Pulmonary artery endothelial cell (primary cell): ENCODE data around the gene SRP14. TPM values are rescaled to one million over a fixed set of nuclear protein-coding genes. Genes with fewer than 3 reads are reported as not detected.
A peak's percentile ranks its signal among the peaks of the same experiment; 100 is the strongest.
"Not testable (repeated sequence)": the region's sequence is repeated elsewhere in the genome, so short reads cannot be mapped to it uniquely, and the experiment has no call there.

Experiments
- DNase-seq: peaks from one replicate; pipeline ENCODE4 v3.0.0-alpha.2; 2011; ENCODE audit warnings: low read depth, low spot score
- total RNA-seq: library from RNA; depleted of rRNA; stranded (reverse); fragments of >200 nt; gene quantifications from 2 replicates; pipeline ENCODE4 v1.2.3, GENCODE V29; 2014

SRP14 gene
- total RNA-seq, 1 donor from 2014 or later: 219 TPM

DNA sequence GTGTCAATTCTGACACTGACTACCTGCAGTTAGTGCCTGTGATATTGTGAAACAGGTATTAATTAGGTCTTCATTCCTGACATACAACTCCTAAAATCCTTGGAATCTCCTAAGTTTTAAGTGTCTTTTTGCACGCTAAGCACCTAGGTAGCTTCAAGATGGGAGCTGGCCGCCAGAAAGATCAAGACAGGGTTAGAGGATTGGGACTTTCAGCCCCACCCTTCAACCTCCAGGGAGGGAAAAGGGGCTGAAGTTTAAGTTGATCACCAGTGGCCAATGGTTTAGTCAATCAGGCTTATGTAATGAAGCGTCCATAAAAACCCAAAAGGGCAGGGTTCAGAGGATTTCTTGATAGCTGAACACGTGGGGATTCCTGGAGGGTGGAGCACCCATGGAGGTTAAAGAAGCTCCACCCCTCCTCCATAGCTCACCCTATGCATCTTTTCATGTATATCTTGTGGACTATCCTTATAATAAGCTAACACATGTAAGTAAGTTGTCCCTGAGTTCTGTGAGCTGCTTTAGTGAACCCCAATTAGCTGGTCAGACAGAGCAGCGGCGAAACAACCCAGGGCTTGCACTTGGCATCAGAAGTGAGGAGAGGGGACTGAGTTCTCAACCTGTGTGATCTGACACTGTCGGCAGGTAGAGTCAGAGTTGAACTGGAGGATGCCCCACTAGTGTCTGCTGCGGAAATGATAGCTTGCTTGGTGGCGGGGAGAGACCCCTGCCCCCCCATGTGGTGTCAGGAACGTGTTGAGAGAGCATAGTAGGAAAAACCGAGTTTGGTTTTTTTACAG, 12.8 kb upstream of the SRP14 start:
- DNase-seq: no peak

GRCh38 chr15:40050788-40051470, 11.9 kb upstream of the SRP14 start:
- DNase-seq: no peak

DNA sequence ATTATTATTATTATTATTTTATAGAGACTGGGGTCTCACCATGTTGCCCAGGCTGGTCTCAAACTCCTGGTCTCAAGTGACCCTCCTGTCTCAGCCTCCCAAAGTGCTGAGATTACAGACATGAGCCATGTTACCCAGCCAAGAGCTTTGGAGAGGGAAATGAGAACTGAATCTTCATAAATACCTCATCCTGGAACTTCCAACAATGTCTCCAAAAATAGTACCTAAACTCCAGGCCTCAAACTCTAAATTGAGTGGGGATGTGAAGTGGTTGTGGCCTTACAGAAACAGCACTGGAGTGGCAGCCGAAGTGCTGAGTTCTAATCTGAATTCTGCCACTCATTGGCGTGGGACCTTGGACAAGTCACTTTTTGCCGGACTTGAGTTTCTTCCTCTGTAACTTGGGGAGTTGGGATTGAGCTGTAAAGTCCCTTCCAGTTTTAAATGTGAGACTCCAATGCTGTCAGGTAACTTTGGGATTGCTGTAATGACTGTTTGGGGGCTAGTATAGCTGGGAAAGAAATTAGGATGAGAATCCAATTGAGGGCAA, 10.0 kb upstream of the SRP14 start:
- no peak for DNase-seq

- DNase-seq: no peak
Observed at GRCh38 chr15:40048211-40048792, 9.3 kb upstream of the SRP14 start.

DNA sequence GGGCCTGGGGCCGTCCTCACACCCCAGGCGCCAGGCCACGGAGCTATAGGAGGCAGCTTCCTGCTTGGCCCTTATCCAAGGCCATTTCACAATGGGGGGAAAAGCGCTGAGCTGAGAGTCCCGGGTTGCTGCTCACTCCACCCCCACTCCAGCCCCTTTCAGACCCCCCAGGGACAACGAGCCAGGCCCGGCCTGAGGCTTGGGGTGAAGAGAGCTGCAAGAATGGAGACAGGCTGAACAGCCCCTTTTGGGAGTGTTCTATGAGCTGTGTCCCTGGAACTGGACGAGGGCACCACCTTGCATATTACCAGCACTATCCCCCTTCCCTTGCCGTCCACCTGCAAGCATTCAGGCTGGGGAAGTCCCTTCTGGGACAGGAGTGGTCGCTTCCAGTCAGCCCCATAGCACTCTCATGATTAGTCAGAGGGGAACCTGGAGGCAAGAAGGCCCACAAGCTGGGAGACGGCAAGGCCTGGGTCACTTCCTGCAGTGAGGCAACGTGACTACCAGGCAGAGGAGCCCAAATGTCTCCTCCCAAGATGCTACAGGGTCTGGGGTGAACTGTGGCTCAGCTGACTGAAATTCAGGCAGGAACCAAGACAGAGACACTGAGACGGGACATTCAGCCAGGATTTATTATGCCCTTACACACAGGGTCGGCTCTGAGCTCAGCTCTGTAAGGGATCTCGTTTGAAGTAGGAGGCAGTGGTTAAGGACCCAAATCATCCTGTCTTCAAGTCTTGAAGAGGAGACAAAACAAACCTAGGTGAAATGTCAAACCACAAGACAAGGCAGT, 8.6 kb upstream of the SRP14 start:
- DNase-seq: no peak

- DNase-seq: no peak
Observed at GRCh38 chr15:40046721-40047414, 7.9 kb upstream of the SRP14 start.

DNA sequence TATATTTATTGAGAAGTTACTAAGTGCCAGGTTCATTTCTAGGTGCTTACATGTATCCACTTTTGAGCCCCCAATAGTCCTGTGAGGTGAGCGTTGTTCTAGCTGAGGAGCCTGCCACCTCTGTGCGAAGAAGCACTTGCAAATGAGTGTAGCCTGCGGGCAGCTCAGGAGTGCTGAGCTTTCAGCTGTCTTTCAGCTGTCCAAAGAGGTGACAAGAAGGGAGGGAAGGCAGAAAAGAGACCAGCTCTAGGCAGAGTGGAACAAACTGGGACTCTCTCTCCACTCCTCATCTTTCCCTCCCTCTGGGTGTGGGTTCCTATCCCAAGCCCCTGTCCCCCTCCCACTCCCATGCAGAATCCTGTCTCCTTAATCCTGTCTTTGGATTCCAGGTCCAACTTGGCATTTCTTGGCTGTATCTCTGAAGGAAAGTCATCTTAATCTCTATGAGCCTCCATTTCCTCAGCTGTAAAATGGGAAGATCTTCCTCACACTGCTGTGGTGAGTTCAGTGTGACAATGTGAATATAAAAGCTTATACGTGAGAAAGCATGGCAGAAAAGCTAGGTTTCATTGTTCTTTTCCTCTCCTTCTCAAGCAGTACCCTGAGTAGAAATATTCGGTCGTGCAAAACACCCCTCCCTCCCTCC, 6.7 kb upstream of the SRP14 start:
- no peak for DNase-seq

GRCh38 chr15:40044717-40045571, 6.0 kb upstream of the SRP14 start:
- DNase-seq: peak; percentile 39

GRCh38 chr15:40043927-40044716, 5.1 kb upstream of the SRP14 start:
- no peak for DNase-seq

DNA sequence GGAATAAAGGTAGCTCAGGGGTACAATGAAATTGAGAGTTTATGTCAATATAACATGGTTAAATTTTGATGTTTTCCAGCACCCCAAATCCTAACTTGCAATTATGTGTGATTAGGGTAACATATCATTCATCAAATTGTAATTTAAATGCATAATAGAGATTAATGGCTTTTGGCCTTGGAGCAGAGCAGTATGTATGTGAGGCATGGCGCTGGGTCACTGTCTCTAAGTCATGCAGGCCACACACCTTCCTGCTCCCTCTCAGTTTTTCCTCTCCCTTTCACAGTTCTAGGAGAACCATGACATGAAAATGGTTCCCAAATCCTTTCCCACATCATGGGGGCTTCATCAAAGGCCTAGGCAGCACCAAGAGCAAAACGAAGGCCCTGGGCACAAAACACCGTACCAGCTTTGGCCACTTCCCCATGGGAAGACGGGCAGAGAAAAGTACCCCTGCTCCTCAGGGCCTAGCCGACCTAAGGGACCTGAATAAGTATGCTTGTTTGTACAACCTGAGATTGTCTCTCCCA, 3.9 kb upstream of the SRP14 start:
- DNase-seq: no peak

DNA sequence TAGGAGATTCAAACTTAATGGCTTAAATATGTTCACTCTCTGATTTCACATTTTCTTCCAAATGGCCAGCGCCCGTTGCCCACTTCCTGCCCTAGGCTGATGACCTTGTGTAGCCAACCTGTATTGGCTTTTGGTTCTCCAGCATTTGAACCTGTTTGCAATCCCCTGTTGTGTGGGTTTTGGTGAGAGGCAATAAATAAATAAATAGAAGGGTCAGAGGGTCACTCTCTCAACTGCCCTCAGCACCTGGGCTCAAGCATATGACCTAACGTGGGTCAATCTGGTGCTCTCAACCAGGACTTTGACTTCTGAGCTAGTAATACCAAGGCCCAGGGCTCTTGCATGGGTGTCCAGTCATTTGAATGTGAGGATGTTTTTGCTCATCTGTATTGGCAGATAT, 1.8 kb upstream of the SRP14 start:
- DNase-seq: no peak

DNA sequence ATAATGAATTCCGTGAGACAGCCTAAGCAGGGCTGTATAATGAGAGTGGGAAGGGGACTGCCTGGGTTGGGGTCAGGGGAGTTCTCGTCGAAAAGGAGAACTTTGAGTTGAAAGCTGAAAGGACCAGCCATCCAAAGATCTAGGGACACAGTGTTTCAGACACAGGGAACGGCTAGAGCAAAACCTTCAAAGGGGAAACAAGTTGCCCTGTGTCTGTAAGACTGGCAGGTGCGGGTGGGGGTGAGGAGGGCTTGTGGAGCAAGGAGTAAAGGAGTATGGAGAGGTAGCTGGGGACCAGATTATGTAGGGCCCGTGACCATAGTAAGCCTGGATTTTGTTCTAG, 1.3 kb upstream of the SRP14 start:
- DNase-seq: no peak

GRCh38 chr15:40038275-40038637, 725 bp downstream of the SRP14 start:
- no peak for DNase-seq

DNA sequence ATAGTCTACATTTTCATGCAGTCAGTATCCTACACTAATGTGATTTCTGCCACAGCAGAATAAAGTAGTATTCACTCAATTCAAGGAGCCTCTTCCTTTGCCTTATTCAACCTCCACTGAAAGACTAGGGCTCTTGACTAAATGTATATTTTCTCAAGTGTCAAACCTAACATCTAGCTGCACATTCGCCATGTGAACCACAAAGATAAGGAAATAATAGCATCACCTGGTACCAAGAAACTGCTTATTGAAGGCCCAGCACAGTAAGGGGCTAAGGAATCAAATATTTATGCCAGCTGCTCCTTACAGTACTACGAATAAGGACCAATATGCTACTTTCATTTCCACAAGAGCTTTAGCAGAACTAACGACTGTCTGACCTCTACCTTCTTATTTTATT, 1.3 kb downstream of the SRP14 start:
- DNase-seq: no peak

- not testable (repeated sequence) for DNase-seq
Observed at GRCh38 chr15:40035182-40035581, 3.8 kb downstream of the SRP14 start.

DNA sequence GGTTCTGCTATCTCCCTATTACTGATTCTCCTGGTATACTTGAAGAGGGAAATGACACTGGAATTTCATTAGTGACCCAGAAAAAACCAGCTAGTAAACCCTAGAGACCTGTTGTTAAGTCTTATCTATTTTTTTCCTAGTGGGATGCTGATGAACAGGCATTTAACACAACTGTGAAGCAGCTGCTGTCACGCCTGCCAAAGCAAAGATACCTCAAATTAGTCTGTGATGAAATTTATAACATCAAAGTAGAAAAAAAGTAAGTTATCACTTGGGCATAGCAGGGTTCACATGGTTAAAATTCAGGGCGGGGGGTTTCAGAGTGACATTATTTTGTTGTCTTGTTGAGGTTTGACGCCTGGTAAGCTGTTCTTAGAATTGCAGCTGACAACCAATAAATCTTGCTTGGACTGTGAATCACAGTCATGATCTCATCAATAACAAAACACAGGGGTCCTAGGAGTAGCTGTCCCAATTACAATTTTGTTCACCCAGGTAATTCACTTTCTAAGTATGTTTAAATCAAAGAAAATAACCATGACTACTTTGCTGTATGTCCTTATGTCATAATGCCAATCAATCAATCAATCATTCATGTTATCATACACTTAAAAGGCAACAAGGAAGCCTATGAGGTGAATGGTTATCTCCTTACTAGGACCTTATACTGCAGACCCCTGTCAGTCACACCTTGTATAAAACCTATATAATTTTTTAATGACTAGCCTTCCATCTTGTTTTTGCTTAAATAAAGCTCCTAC, 4.6 kb downstream of the SRP14 start:
- no peak for DNase-seq

DNA sequence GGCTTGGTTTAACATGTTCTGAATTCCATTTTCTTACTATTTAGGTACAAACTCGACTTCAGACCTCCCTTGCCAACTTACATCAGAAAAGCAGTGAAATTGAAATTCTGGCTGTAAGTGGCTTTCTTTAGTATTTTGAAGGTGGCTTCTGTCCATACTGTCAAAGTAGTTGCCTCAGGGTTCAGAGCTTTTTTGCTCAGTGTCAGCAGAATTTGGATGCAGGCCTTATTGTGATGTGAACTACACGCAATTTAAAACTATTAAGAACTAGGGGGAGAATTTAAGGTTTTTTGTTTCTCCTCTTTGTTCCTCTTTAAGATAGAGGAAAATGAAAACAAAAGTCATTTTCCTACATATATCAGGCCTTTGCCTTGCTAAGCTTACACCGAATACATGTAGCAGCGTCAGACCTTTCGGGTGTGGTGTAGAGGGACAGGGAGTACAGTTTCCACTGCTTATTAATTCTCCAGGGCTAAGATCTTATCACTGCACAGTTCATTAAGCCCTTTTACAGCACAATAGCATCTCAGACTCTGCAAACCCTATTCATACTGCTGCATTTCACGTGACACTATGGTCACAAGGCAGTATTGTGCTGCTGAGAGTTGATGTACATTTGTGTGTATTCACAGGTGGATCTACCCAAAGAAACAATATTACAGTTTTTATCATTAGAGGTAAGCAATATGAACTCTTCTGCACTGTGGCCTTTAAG, 6.7 kb downstream of the SRP14 start:
- DNase-seq: no peak
